GM18873 (cell line): Measurements from ENCODE around the gene C19orf25.
"Not testable (repeated sequence)": the region's sequence is repeated elsewhere in the genome, so short reads cannot be mapped to it uniquely, and the experiment has no call there.

ENCODE experiments used
- ATAC-seq: cut with Tn5 transposase; IDR thresholded peaks from one replicate; pipeline ENCODE4 v1.9.1; 2021; ENCODE audit warnings: mild to moderate bottlenecking, moderate library complexity, moderate number of reproducible peaks; ENCODE audit not compliant: unreplicated experiment, low FRiP score

C19orf25 gene

DNA sequence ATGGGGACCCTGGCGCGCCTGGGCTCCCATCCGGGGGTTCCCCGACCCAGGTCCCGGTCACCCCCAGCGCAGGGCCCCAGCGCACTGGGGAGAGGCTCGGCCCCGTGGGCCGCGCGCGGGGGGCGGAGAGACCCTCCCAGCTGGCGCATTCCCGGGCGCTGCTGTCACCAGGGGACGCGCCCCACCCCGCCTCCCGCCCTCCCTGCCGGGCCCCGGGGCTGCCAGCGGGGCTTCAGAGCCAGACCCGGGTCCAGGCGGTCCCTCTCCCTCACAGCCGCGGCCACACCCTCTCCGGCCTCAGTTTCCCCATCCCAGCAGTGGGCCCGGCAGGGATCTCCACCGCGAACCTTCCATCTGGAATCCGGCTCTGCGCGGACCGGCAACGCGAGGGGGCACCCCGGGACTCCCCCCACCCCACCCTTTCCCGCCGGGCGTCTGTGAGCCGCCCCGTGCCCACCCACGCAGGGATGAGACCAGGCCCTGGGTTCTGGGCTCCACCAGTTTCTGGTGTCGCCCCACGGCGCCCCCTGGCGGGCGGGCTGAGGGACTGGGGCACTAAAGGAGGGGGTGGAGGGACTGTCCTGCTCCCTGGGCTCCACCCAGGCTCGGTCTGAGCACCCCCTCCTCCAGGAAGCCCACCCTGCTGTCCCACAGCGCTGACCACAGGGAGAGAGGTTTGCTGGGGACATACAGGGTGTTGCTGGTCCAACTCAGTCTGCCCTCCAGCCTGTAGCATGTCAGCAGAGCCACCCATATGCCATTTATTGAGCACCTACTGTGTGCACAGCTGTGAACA is 34.7 kb upstream of the C19orf25 start:
- ATAC-seq = no peak

DNA sequence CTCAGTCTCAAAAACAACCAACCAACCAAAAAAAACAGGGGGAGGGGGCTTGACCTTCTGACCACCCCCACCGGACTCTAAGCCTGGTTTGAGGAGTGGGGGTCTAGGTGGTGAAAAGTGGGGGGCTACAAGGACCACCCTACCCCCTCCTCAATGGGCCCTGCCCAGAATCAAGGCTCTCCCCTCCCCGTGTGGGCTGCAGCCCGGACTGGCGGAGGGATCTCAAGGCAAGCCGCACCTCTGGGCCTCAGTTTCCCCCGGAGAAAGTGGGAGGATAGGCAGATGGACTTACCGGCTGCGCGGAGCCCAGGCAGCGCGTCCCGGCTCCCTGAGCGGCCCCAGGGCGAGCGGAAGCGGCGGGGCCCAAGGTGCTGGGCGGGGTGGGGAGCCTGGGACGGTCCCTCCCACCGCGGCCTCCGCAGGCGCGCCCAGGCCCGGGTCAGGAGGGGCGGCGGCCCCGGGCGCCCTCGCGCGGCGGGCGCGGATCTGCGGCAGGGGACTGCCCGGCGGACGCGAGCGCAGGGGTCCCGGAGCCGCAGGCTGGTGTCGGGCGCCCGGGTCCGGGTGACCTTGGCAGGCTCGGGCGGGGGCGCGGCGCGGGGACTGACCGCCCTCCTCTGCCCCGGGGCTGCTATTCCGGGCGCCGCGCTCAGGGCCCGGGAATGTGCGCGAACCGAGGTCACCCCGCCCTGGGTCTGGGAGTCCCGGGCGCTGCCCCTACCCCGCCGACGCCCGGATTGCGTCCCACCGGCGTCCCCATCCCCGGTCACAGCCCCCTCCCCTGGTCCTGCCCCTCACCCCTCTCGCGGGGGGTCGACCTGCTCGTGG is 33.9 kb upstream of the C19orf25 start, which contains the start of gene ADAMTSL5:
Gene ADAMTSL5, minus strand, starts transcription at position 349 of the 828 bp plus-strand sequence. CDS start 2,076 bp downstream, outside the sequence.
- ATAC-seq = no peak

DNA sequence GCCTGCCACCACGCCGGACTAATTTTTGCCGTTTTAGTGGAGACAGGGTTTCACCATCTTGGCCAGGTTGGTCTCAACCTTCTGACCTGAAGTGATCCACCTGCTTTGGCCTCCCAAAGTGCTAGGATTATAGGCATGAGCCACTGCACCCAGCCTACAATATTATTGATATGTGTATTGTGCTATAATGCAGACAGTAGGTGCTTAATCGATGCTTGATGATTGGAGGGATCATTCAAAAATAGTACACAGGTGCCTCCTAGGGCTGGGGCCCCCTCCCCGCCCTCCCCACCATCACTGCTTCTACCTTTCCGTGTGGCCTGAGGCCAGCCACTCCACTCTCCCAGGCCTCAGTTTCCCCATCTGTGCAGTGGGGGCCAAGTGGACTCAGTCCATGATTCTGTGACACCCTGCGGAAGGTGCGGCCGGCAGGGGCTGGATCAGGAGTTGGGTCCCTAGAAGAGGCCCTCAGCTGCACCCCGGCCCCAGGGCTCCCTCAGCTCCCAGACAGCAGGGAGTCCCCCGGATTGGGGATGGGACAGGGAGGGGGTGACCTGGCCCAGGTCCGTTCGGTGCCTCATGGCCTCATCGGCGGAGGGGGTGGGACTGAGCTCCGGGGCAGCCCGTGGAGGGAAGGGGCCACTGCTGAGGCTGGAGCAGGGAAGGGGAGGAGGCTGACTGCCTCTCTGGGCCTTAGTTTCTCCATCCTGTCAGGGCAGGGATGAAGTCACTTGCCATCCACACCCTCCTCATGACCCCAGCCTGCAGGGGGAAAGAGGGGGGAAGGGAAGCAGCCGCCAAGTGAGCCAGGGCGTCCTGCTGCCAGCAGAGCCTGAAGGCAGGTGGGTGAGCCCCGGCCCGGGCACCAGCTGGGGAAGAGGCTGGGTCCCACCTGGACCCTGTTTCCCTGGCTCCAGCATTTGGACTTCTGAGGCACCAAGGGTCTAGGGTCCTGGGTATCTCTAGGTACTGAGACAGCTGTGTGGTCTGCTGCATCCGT is 32.6 kb upstream of the C19orf25 start:
- no peak for ATAC-seq

DNA sequence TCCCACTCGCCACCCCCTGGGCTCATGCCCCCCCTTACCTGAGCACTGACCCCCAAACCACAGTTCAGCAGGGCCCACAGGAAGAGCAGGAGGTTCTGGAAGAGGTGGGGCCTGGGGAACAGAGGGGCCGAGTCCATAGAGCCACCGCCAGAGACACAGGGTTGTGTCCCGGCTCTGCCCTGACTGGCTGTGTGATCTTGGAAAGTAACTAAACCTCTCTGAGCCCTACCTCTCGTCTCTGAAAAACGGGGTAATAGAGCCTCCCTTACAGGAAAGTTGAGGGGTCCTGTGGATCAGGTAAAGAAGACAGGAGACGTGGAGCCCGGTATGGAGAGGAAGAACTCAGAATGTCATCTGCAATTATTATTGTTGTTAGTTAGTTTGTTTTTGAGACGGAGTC is 31.8 kb upstream of the C19orf25 start:
- no peak for ATAC-seq

DNA sequence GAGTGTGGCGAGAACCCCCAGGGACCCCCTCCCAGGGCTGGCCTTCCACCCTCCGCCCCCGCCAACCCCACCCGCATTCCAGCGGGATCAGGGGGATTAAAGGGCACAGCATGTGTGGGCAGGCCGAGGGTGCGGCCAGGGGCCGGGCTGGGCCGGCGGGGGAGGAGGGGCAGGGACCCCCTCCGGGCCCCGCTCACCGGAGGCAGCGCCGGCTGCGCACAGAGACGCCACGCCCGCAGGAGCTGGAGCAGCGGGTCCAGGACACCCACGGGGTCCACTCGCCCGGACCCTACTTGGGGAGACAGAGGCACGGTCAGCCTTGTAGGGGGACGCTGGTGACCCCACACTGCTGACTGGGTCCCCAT is 31.4 kb upstream of the C19orf25 start:
- no peak for ATAC-seq

DNA sequence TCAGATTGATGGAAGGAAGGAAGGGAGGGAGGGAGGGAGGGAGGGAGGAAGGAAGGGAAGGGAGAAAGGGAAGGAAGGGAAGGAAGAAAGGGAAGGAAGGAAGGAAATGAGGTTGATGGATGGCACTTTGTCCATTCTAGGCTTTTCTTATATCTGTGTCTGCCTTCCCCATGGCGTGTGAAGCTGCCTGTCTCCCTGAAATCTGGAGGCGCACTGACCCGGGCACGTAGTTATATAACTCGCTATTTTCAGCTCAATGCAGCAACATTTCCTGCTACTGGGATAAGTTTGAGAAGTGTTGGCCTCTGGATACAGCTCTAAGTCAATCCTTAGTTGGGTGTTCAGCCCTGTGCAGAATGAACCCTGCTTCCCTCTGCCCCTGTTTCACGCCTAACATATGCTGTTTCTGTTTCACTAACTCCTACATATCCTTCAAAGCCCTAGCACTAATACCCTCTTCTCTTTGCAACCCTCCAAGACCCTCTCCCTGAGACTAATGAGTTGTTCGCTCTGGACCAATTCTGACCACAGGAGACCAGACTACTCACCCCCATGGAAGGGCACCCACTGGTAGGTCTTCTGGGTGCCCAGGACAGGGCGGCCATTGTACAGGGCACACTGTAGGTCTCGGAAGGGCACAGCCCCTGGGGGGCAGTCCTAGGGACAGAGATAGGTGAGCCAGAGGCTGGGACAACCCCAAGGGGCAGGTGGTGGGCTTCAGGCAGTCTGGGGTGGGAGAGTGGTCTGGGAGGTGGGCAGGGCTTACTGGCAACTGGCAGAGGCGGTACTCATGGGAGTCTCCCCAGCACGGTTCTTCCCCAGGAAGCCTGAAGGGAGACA is 30.8 kb upstream of the C19orf25 start:
- ATAC-seq = no peak

DNA sequence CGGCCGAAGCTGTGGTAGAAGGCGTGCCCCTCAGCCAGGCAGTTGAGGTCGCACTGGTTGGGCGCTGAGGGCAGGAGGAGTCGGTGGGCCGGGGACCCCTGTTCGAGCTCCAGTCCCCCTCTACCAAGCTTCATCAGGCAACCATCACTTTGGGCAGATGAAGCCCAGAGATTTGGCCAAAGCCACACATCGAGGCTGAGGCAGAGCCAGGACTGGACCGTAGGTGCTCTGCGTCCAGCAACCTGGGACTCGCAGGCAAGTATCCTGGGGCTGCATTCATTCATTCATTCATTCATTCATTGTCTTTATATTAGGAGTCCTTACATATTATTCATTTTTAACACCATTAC is 29.5 kb upstream of the C19orf25 start:
- ATAC-seq = no peak

DNA sequence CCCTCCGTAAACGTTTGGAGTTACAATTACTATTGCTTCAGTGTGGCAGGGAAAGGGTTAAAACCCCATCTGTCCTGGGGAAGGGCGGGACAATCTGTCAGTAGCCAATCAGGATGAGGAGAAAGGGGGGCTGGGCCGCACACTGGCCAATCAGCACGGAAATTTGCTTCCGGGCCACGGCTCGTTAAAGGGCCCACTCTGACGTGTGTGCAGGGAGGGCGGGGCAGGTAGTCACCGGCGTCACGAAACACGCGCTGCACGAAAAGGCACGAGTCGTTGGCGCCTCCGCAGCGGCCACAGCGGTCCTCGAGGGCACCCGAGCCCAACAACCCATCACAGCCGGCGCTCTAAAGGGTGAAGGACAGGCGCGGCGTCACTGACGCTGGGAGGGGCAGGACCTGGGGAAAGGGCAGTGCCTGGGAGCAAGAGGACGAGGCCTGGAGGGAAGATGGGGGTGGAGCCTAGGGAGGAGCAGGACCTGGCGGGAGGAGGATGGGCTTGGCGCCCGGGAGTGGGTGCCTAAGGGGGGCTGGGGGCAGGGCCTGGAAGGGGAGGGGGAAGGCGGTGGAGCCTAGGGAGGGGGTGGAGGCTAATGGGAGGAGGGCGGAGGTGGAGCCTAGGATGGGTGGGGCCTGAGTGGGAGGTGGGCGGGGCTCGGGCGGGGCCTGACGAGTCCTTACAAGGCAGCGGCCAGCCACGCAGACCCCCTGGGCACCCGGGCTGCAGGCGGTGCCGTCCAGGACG is 28.9 kb upstream of the C19orf25 start:
- no peak for ATAC-seq

DNA sequence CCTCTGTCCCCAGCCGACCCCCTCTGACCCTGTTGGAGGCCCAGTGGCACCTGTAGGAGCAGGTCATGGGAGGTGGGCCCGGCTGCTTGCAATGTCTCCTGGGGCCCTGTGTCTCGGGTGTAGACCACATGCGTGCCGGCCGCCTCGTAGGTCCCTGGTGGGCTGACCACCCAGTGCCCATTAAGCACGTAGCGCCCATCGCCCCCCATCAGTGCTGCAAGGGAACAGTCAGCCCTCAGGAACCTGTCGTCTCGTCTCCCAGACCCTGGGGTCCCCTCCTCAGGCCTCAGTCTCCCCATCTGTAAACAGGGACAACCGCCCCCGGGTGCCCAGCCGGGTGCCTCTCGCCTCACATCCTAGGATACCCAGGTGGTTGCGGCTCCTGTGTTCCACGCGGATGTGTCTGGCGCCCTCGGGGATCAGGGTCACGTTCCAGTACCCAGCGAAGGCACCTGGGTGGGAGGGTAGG is 28.2 kb upstream of the C19orf25 start:
- no peak for ATAC-seq

DNA sequence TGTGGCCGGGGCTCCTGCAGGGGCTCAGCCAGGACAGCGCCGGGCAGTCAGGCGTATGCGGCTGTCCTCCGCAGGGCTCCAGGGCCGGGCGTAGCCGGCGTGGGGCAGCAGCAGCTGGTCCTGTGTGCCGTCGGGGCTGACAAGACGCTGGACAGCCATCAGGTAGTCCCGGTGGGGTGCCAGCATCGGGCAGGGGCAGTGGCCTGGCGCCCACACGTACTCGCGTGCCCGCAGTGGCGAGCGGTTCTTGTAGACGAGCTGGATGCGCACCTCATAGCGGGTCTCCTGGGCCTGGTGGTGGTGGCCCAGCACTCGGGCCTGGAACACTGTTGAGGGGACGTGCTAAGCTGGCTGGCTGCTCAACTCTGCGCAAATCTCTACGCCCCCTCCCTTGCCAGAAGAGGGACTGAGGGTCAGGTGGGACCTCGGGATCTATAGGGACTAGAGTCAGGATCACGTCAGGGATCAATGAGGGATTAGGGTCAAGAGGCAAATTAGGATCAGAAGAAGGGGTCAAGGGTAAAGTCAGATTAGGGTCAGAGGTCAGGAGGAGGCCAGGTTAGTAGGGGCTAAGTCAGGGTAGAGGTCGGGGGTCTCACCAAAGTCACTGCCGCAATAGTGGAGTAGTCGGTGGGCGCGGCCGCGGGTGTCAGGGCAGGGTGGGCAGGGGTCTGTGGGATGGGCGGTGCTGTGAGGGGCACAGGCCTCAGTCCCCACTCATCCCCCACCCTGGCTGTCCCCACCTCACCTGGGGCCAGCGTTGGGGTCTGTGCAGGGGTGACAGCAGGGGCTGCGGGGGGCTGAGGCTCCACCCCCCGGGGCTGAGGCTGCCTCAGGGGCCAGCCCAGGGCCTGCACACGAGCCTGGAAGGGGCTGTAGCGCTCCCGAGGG is 27.2 kb upstream of the C19orf25 start:
- no peak for ATAC-seq

DNA sequence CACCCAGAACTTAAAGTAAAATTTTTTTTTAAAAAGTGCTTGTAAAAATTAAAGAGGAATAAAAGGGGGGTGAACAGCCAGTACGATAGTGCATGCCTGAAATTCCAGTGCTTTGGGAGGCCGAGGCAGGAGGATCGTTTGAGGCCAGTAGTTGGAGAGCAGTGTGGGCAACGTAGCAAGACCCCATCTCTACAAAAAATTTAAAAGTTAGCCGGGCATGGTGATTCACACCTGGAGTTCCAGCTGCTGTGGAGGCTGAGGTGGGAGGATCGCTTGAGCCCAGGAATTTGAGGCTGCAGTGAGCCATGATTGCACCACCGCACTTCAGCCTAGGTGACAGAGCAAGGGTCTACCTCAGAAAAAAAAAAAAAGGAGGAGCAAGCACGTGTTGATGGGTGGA is 26.0 kb upstream of the C19orf25 start:
- ATAC-seq = no peak

DNA sequence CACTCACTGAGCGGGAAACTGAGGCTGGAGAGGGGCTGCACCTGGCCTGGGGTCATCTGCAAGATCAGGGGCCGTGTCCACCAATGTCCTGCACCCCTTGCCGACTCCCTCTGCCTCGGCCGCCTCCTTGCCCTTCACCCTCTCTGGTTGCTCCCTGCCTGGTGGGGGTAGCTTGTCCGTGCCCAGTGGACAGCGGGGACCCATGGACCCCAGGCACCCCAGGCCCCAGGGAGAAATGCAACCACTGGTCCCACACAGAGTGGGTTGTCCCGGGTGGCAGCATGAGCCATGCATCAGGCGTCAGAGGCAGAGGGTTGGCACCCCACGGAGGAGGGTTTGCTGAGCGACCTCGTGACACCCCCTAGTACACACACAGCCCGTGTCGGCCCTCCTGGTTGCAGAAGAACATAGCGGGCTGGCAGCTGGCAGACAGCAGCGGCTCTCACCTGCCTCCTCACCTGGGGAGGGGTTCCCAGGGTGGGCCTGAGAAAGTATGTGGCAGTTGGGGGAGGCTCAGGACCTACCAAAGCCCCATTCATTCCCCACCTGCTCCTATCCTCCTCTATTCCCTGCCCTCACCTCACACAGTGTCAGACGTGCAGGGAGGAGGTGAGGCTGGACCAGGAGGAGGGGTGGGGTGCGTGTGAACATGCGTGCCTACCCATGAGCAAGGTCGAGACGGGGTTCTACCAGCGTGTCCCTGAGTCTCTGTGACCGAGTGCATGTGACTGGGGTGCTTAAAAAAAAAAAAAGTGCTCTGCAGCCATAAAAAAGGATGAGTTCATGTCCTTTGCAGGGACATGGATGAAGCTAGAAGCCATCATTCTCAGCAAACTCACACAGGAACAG is 25.1 kb upstream of the C19orf25 start:
- no peak for ATAC-seq

DNA sequence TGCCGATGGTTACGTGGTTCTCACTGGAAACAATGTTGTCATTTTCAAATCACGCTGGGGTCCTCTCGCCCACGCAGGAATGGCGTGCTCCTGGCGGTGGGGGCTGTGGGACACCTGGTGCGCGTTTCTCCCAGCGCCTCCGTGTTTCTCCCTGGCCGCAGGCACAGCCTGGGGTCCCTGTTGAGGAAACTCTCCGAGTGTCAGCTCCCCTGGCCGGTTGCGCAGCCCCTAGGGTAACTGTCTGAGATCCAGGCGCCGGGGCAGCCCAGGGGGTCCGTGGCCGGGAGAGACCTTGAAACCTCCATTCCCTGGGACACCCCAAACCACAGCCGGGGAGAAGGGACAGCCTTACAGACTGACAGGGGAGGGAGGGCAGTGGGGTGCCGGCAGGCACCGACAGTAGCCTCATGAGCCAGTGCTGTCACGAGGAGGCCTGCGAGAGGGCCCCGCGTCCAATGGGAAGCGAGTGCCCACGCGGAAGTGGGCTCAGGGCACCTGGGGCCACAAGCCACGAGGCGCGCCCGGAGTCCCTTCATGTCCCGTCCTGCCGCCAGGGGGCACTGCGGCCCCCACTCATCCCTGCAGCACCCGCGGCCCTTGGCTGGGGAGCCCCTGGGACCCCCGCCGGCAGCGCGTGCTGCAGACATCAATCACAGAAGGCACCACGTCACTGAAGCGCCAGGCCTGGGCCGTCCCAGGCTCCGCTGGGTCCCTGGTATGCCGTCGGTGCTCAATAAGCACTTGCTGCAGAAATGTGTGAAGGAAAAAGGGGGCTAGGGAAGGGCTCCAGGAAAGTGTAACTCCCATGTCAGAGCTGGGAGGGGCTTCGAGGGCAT is 24.3 kb upstream of the C19orf25 start:
- ATAC-seq = no peak

DNA sequence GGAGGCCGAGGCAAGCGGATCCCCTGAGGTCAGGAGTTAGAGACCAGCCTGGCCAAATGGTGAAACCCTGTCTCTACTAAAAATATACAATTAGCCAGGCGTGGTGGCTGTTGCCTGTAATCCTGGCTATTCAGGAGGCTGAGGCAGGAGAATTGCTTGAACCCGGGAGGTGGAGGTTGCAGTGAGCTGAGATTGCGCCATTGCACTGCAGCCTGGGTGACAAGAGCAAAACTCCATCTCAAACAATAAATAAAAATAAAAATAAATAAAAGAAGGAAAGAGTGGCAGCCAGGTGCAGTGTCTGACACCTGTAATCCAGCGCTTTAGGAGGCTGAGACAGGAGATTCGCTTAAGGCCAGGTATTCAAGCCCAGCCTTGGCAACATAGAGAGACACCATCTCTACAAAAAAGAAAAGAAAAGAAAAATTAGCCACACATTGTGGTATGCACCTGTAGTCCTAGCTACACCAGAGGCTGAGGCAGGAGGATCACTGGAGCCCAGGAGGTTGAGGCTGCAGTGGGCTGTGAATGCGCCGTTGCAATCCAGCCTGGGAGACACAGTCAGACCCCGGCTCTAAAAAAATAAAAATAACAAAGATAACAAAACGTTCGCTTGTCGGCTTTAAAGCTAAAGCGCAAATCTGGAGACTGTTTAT is 23.5 kb upstream of the C19orf25 start:
- no peak for ATAC-seq

DNA sequence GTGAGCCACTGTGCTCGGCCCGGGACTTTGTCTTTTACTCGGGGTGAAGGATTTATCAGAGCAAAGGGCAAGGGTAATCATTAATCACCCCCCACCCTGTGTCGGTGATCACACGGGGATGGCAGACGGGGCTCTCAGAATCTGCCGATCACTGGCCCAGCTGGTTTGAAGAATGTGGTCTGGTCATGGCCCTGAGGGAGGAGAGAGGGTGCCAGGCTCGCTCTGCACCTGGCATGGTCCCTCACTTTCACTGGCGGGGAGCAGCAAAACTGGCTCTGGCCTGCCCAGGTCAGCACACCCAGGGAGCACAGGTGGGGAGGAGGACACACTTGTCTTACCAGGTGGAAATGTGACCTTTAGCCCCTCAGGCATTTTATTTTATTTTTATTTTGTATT is 22.2 kb upstream of the C19orf25 start:
- ATAC-seq = no peak

DNA sequence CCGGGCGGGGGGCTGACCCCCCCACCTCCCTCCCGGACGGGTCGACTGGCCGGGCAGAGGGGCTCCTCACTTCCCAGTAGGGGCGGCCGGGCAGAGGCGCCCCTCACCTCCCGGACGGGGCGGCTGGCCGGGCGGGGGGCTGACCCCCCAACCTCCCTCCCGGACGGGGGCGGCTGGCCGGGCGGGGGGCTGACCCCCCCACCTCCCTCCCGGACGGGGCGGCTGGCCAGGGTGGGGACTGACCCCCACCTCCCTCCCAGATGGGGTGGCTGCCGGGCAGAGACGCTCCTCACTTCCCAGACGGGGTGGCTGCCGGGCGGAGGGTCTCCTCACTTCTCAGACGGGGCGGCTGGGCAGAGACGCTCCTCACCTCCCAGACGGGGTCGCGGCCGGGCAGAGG is 20.2 kb upstream of the C19orf25 start:
- ATAC-seq = not testable (repeated sequence)
